Right atrium auricular region (tissue), 2 donors: Measurements from ENCODE around the gene FCHSD2. TPM values are rescaled to one million over a fixed set of nuclear protein-coding genes. Genes with fewer than 3 reads are reported as not detected.
"Not testable (repeated sequence)": the region's sequence is repeated elsewhere in the genome, so short reads cannot be mapped to it uniquely, and the experiment has no call there.

ENCODE experiments used
- DNase-seq: peaks from one replicate; pipeline ENCODE4 v3.0.0-alpha.2; 2019; ENCODE audit warnings: low spot score
- H3K27ac ChIP-seq, 2 donors: fragments of 200-600 bp; sonication (generic); 1 replicate in 1 of 2; 2 replicates in 1 of 2; pipeline ENCODE4 v1.5.1; 2016 to 2019
- H3K27me3 ChIP-seq, 2 donors: fragments of 200-600 bp; sonication (generic); one replicate each; pipeline versions ENCODE4 v1.5.1 to v1.6.0; 2017 to 2019
- H3K36me3 ChIP-seq: fragments of 200-600 bp; sonication (generic); one replicate; pipeline ENCODE4 v1.5.1; 2016
- H3K4me1 ChIP-seq, 2 donors: fragments of 200-600 bp; sonication (generic); one replicate each; pipeline versions ENCODE4 v1.5.1 to v1.6.0; 2017 to 2019
- H3K4me3 ChIP-seq, 2 donors: fragments of 200-600 bp; sonication (generic); 1 replicate in 1 of 2; 2 replicates in 1 of 2; pipeline ENCODE4 v1.5.1; 2017 to 2019; ENCODE audit warnings: mild to moderate bottlenecking in 1 of 2, moderate library complexity in 1 of 2
- H3K9me3 ChIP-seq, 2 donors: fragments of 200-600 bp; sonication (generic); one replicate each; pipeline ENCODE4 v1.5.1; 2019
- total RNA-seq, 2 donors: library from RNA; depleted of rRNA; stranded (reverse); fragments of >200 nt; gene quantifications; one replicate each; pipeline ENCODE4 v1.1.0, GENCODE V29; 2016
- TF ChIP-seq, protein P1 (sequence below), 2 donors: fragments of 200-600 bp; sonication (generic); IDR thresholded peaks; one replicate each; pipeline ENCODE4 v1.5.1; 2019; ENCODE audit warnings: antibody characterized with exemption in 2 of 2

FCHSD2 gene
- total RNA-seq, 2 donors from 2014 or later = 23.9 to 24.0 TPM

- no peak for DNase-seq
- H3K4me3 ChIP-seq = no peak overlapping the region
- H3K9me3 ChIP-seq = peaks cover 0 to 1% of the 10 kb centered on the region in 2 donors
- H3K4me1 ChIP-seq = no peaks in the 10 kb centered on the region
- TF ChIP-seq, protein P1, sequence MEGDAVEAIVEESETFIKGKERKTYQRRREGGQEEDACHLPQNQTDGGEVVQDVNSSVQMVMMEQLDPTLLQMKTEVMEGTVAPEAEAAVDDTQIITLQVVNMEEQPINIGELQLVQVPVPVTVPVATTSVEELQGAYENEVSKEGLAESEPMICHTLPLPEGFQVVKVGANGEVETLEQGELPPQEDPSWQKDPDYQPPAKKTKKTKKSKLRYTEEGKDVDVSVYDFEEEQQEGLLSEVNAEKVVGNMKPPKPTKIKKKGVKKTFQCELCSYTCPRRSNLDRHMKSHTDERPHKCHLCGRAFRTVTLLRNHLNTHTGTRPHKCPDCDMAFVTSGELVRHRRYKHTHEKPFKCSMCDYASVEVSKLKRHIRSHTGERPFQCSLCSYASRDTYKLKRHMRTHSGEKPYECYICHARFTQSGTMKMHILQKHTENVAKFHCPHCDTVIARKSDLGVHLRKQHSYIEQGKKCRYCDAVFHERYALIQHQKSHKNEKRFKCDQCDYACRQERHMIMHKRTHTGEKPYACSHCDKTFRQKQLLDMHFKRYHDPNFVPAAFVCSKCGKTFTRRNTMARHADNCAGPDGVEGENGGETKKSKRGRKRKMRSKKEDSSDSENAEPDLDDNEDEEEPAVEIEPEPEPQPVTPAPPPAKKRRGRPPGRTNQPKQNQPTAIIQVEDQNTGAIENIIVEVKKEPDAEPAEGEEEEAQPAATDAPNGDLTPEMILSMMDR (IDR thresholded peaks at IDR 0.05) = no peak
- no peaks in the 10 kb centered on the region for H3K27me3 ChIP-seq
- peak overlapping the region in 1 of 2 donors; percentile 20 for H3K27ac ChIP-seq
- H3K36me3 ChIP-seq = peaks cover 21% of the 10 kb centered on the region
Measured at GRCh38 chr11:73130181-73130580, 11.9 kb downstream of the FCHSD2 start.

- DNase-seq = no peak
- TF ChIP-seq, protein P1 (IDR thresholded peaks at IDR 0.05) = no peak
Measured at GRCh38 chr11:73129198-73129597, 12.9 kb downstream of the FCHSD2 start.

GRCh38 chr11:73126804-73127480 lies 15.2 kb downstream of the FCHSD2 start:
- H3K9me3 ChIP-seq = peaks cover 0 to 12% of the 10 kb centered on the region in 2 donors
- peaks cover 7% of the 10 kb centered on the region for H3K36me3 ChIP-seq
- H3K27me3 ChIP-seq = no peaks in the 10 kb centered on the region
- no peaks in the 10 kb centered on the region for H3K4me1 ChIP-seq
- H3K4me3 ChIP-seq = no peak overlapping the region
- no peak for DNase-seq
- TF ChIP-seq, protein P1 (IDR thresholded peaks at IDR 0.05) = no peak
- H3K27ac ChIP-seq = no peak overlapping the region

More at GRCh38 chr11:73129198-73129597, 12.9 kb downstream of the FCHSD2 start:
- Histone ChIP-seq H3K9me3 (peaks cover 0 to 9% of the 10 kb centered on the region in 2 donors), H3K4me1 (no peaks in the 10 kb centered on the region), H3K27ac (no peak overlapping the region), H3K36me3 (peaks cover 15% of the 10 kb centered on the region), H3K4me3 (no peak overlapping the region), H3K27me3 (no peaks in the 10 kb centered on the region)

GRCh38 chr11:73124800-73125199 lies 17.3 kb downstream of the FCHSD2 start:
- H3K27me3 ChIP-seq = no peaks in the 10 kb centered on the region
- DNase-seq = no peak
- no peaks in the 10 kb centered on the region for H3K4me1 ChIP-seq
- H3K36me3 ChIP-seq = no peaks in the 10 kb centered on the region
- no peak overlapping the region for H3K4me3 ChIP-seq
- H3K9me3 ChIP-seq = peaks cover 0 to 12% of the 10 kb centered on the region in 2 donors
- TF ChIP-seq, protein P1 (IDR thresholded peaks at IDR 0.05) = no peak
- no peak overlapping the region for H3K27ac ChIP-seq

- not testable (repeated sequence) for H3K36me3 ChIP-seq, H3K27ac ChIP-seq, H3K27me3 ChIP-seq, DNase-seq, H3K4me1 ChIP-seq, H3K4me3 ChIP-seq
- peaks cover 0 to 12% of the 10 kb centered on the region in 2 donors for H3K9me3 ChIP-seq
Measured at GRCh38 chr11:73123892-73124291, 18.2 kb downstream of the FCHSD2 start.

DNA sequence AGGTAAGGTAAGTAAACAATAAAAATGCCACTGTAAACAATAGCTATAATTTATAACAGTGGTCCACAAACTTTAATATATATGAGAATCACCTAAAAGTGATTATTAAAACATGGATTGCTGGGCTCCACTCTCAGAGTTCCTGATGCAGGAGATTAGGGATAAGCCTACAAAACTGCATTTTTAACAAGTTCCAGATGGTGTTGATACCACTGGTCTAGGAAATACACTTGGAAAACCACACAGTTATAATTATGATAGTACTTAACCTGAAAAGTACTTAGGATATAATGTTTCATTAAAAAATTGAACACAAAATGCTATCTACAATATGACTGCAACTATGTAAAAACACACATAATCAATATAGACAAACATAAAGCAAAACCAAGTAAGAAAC lies 20.4 kb downstream of the FCHSD2 start:
- TF ChIP-seq, protein P1 (IDR thresholded peaks at IDR 0.05) = no peak
- H3K27ac ChIP-seq = no peak overlapping the region
- no peaks in the 10 kb centered on the region for H3K27me3 ChIP-seq
- no peak for DNase-seq
- H3K36me3 ChIP-seq = no peaks in the 10 kb centered on the region
- no peak overlapping the region for H3K4me3 ChIP-seq
- H3K4me1 ChIP-seq = peaks cover 0 to 4% of the 10 kb centered on the region in 2 donors
- peaks cover 0 to 12% of the 10 kb centered on the region in 2 donors for H3K9me3 ChIP-seq
